NCI-H2196 treated with DMSO at 0.1 percent for 48 hours (cell line): ENCODE results near the gene ZRANB3.

Experiments used
- DNase-seq: peaks from one replicate; lab custom pipeline; 2025; ENCODE audit not compliant: unreplicated experiment; lab: John Stamatoyannopoulos, UW

Gene ZRANB3

GRCh38 chr2:135182601-135183000 lies 348.4 kb downstream of the ZRANB3 start:
- DNase-seq = no peak

DNA sequence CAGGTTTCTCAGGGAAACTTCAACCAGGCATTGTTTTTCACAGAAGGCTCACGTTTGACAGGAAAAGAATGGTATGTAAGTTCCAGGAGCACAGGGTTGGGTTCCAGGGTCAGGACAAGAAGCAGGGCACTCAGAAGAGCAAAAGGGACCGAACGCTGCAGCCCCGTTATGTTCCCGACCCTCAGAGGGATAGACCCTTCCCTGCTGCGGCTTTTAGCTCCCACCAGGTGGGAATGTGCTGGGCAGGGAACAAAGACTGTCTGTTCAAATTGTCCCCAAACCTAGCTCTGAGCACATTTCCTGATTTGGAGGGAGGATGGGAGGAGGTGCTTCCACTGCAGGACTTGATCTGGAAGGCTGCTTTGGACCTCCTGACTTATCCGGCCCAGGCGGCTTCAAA lies 348.8 kb downstream of the ZRANB3 start:
- DNase-seq = no peak

GRCh38 chr2:135179689-135180088 lies 351.3 kb downstream of the ZRANB3 start:
- DNase-seq = no peak

DNA sequence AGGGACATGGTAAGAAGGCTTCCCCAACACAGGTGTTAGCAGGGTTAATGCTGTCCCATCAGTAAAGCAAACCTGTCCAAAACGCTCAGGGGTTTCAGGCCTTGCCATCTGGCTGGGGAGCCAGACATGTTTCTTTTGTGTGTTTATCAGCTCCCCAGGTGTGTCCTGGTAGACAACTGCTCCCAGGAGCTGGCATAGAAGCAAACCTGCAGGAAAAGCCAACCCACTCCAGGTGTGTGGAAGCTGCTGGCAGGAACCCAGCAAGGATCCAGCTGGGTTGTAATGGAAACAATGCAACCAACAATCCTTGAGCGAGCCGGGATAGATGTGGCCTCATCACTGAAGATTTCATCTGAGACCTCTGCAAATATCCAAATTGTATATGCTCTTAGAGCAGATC lies 355.8 kb downstream of the ZRANB3 start:
- DNase-seq = peak; percentile 48

DNA sequence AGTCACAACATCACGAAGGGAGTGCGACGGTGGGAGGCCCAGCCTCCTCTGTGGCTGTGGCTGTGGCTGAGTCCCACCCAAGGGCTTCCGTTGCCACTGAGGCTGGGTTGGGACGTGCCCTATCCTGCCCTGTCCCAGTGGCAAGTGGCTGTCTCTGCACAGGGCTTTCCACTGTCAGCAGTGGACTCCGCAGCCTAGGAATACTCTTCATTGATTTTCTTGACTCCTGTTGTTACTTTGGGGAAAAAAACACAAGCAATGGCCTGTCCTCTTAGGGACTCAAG lies 356.3 kb downstream of the ZRANB3 start:
- no peak for DNase-seq

DNA sequence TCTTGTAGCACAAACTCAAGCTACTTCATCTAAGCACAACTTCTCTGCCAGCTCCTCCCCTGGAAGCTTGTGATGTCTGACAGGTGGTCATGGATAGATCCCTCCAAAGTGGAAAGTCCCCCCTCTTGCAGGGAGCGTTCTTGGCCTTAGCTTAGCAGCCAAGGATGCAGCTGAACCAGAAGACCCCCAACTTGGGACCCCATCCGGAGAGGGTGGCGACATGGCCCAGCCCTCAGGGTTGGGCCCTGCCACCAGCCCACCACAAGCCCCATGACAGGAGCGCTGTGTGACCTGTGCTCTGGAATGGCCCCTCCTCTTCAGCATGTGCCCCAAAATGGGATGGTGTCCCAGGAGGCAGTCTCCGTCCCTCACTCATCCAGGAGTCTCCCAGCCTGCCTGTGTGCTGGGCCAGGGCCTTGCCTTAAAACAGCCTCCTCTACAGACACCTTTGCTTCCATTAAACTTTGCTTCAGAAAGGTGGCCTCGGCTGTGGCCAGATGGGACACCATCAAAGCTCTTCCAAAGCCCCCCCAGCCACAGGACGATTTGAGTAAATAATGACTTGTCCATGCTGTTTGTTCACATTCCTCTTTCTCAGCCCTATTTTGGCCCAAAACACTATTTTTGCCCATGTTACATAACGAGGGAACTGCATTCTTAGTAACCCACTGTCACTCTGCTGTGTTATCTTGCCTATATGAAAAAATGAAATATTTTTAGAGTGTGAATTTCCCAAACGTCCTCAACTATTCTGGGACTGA lies 356.8 kb downstream of the ZRANB3 start:
- no peak for DNase-seq

DNA sequence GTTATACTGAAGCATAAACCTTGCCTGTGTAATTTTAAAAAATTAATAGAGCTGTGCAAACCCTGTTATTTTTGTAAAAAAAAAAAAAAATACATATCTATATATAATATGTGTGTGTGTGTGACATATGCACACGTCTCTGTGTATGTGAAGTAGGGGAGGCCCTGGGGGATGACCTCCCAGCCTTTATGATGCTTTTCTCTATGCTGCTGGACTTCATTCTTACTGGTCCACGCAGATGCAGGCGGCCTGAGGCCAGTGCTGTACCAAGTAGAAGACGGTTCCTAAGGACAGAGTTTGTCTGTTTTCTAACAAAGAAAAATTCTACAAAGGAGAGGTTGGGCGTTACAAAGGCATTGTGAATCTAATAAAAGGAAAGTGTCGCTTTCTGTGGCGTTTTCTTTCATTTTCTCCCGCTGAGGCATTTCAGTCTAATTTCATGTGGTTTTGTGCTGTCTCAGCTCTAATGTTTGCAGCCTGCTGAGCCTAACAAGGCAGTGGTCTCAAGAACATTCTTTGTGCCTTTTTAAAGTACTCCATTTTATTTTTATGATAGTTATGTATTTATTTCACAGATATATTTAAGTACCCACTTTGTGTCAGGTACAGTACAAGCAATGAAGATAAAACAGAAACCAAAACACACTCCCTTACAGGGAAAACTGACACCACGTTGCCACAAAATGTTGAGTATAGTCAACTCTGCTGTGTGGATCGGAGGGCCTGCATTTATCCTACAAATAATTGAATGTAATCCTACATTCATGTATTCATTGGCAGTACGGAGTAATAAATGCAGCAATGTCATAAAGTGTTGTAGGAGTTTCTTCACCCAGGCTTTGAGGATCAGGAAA lies 360.9 kb downstream of the ZRANB3 start:
- no peak for DNase-seq

DNA sequence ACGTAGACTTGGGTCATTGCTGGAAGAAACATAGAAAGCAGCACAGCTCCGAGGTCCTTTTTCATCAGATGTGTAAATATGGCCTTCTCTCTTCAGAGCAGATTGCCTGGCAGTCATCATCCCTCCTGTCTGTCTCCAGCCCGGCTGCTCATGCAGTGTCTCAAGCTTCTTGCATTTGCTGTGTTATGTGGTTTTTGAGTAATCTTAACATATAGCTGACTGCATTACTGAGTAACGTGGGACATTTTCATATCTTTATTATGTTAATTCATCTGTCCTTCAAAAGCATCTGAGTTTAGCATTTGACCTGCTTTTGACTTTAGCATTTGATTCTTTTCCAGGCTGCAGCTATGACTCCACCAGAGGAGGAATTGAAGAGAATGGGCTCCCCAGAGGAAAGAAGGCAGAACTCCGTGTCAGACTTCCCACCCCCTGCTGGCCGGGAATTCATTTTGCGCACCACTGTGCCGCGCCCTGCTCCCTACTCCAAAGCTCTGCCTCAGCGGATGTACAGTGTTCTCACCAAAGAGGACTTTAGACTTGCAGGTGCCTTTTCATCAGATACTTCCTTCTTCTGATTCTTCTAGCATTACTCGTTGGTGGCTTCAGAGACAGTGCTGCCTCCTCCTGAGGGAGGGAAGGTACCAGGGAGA lies 362.7 kb downstream of the ZRANB3 start:
- DNase-seq = no peak

- no peak for DNase-seq
Measured at GRCh38 chr2:135167273-135167672, 363.7 kb downstream of the ZRANB3 start.

- DNase-seq = no peak
Measured at GRCh38 chr2:135164431-135164830, 366.6 kb downstream of the ZRANB3 start.

DNA sequence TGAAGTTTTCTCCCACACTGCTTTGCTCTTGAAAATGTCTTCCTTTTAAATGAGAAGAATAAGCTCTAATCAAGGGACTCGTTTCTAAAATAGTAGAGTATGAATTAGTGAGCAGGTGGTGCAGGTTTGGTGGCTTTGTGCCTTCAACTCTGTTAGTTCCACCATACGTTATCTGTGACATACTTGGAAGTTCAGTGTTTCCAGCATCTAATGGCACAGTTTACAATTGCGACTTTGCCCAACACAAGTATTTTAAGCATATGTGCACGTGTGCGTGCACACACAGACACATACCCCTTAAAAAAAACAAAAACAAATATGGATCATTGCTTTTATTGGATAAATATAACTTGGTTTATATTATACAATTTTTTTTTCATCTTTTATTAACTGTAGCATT lies 367.1 kb downstream of the ZRANB3 start:
- DNase-seq = no peak

DNA sequence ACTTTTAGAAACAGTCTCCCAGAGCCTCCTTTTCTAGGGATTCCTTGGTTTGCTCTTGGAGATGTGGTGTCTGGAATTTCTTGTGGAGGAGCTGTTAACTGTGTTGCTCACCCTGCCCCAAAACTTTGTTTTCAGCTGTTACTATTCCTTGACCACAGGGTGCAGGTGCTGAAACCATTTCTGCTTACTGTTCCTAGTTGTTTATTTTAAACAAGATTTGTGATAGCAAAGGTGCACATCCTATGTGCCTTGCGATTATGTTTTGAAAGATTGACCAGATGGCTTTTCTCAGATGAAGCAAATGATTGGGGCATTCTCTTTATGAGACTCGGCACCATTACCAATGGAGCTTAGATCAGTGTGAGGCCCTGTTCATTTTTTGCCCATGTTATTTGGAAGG lies 367.7 kb downstream of the ZRANB3 start:
- DNase-seq = no peak

- DNase-seq = no peak
Measured at GRCh38 chr2:135162786-135163185, 368.2 kb downstream of the ZRANB3 start.

DNA sequence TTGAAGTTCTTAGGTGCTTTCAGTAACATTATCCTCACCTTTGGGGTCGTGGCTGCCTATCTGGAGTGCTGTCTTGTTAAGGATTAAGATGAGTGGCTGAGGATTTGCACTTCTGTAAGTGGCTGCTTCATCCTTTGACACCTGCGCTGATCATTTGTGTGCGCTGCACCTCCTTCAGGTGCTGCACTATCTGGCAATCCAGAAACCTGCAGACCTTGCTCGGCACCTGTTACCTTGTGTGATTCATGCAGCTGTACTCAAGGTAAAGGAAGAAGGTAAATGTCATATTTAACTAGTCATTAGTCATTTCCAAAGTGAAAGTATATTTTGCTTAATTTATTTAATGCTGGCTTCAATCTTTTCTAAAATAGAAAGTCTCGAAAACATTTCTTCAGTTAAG lies 368.6 kb downstream of the ZRANB3 start:
- no peak for DNase-seq

- DNase-seq = no peak
Measured at GRCh38 chr2:135159191-135159590, 371.8 kb downstream of the ZRANB3 start.

DNA sequence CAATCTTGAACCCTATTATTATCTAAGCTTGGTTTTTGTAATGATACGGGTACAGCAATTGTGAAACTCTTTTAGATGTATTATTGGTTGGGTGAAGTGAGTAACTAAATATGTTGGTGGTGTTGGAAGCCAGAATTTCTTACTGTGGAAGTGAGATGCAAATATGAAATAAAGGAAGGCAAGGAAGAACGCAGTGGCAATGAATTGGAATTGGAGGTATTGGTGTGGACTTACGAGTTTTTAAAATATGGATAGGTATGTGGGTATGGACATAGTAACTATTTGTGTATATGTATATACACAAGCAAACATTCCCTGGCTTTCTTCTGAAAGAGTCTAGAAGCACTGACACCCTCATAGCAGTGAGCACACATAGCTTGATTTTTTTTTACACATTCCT lies 373.2 kb downstream of the ZRANB3 start:
- DNase-seq = no peak

DNA sequence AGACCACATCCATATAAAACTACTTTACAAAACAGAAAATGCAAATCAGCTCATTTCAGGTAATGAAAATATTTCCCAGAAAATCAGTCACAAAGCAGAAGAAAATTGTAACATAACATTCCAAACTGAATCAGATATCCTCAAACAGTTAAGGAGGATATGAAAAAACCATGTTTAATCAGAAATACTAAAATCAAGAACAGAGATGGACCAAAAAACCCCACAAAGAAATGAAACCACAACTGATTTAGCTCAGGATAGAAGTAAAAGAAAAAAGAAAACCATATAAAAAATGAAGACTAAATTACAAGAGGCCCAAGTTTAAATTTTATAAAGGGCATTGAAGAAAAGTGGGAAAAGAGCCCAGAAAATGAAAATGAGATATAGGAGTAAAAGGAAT lies 376.1 kb downstream of the ZRANB3 start:
- DNase-seq = no peak

GRCh38 chr2:135152361-135152760 lies 378.7 kb downstream of the ZRANB3 start:
- DNase-seq = no peak

GRCh38 chr2:135151615-135152014 lies 379.4 kb downstream of the ZRANB3 start:
- no peak for DNase-seq

GRCh38 chr2:135150725-135151124 lies 380.3 kb downstream of the ZRANB3 start:
- DNase-seq = no peak

- no peak for DNase-seq
Measured at GRCh38 chr2:135149251-135149650, 381.8 kb downstream of the ZRANB3 start.

- no peak for DNase-seq
Measured at GRCh38 chr2:135144343-135144742, 386.7 kb downstream of the ZRANB3 start.
